NK-92 (cell line): ENCODE measurements around the gene TBC1D12.
"Not testable (repeated sequence)": the region's sequence is repeated elsewhere in the genome, so short reads cannot be mapped to it uniquely, and the experiment has no call there.

ENCODE experiments used
- DNase-seq: peaks from one replicate; lab custom pipeline; 2025; ENCODE audit not compliant: unreplicated experiment; lab: John Stamatoyannopoulos, UW

TBC1D12 gene

DNA sequence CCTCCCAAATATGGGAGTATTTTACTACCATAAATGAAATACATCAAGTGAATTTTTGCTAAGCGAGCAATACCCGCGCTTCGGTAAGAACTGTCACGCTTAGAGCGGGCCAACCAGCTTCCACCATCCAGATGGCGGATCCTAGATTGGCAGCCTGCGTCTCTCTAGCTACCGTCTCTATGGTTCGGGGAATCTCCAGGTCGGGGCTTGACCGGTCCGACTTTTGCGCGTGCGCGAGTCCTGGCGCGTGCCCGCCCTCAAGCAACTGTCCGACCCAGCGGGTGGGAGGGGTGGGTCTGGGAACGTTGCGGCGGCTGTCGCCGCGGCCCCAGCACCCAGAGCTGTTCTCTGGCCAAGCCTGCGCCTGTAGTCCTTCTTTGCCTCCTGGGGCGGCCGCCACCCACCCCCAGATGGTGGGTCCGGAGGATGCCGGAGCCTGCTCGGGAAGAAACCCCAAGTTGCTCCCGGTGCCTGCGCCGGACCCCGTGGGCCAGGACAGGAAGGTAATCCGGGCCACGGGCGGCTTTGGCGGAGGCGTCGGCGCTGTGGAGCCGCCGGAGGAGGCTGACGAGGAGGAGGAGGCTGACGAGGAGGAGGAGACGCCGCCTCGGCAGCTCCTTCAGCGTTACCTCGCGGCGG lies at the start of gene TBC1D12:
TBC1D12 (plus strand) TSS at position 338 of the 639 bp plus-strand sequence; CDS start at position 411, 73 bp downstream.
- DNase-seq, result no peak

- DNase-seq, result no peak
Observed at GRCh38 chr10:94353336-94353735, 49.0 kb upstream of the TBC1D12 start.

DNA sequence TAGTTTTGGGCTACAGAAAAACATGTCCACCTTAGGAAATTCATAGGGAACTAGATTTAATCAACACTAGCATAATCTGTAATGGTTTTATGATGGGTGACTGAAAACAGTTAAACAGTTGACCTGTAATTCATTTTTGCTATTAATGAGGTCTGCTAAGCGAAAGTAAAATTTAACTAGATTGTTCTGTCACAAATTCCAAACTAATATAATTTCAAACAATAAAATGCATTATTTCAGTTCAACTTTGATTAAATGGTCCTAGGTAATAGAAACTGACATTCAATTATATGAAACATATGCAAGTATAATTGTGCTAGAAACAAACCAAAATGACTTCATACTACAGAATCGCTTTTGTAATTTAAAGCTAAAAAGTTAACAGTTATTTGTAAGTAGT lies 46.5 kb upstream of the TBC1D12 start:
- DNase-seq, result no peak

- no peak for DNase-seq
Observed at GRCh38 chr10:94357193-94357592, 45.1 kb upstream of the TBC1D12 start.

GRCh38 chr10:94358480-94358879 lies 43.9 kb upstream of the TBC1D12 start:
- no peak for DNase-seq

DNA sequence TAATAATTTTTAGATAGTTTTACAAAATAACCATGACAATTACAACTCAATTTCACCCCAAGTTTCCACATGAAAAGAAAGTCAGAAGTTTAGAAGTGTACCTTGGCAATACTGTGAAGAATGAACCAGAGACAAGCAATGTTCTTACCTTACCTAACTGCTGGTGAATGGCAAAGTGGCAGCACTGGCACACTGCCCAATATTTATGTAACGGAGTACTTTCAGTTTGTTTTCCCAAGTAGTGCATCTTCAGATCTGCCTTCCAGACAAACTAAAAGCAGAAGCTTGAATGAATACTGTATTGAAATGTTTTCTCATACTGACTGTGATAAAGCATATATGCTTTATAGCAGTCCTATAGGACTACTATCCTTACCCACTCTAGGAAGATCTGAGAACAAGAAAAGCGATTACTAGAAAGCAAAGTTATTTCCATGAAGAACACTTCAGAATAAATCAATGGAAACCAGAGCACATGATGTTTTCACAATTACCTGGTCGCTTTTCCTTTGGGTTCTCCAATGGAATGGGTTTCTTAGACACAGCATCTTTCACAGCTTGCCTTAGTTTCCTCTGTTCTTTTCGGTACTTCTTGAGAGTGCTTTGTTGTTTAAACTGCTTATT lies 41.1 kb upstream of the TBC1D12 start:
- DNase-seq, result no peak

DNA sequence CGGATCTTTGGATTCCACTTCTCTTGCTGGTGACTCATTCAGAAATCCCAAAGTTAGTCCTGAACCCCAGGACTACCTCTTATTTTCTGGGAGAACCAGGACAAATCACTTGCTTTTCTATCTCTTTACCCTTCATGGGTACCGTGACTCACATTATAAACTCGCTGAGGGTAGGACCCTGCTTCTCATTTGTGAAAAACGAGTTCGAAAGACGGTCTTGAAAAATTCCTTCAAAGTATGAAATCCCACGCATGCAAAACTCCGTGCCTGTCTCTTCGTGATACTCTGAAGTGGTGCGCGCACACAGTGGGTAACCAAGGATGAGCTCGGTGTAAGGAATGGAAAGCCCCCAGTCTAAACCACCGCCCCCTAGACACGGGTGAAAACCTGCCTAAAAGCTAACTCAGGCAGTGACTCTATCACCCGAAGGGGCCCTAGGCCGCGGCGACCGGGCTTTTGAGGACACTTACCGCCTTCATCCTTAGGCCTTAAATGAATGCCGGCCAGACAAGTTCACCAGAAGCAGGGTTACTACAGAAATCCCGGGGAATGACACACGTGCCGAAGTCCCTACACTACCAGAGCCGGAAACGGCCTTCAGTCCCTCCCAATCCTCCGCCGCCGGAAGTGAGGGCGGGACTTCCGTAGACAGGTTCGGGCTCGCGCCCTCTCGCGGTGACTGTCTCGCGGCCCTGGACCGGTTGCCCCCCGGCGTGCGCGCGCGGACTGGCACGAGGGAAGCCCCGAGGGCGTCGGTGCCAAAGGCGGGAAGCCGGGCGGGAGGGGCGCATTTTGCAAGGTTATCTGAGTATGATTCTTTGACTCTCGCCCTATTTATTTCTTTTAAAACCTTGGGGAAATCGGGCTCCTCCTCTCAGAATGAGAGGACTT lies 39.7 kb upstream of the TBC1D12 start, which contains the start of gene NOC3L:
NOC3L (minus strand) TSS at position 580 of the 891 bp plus-strand sequence; CDS start at position 479, 101 bp downstream.
- DNase-seq, result peak; percentile 58

DNA sequence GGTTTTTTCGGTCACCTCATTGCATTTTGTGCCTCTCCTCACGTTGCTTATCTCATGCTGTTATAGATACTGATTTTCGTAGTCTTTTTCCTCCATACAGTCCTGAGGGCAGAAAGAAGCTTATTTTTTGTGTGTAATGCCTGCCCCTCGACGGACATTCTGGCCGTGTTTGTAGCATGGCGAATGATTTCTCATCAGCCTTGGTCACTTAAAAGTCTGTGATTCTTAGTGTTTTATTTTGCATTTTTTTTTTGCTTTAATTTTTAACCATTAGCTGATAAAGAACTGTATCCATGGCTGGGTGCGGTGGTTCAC lies 39.1 kb upstream of the TBC1D12 start:
- no peak for DNase-seq

- no peak for DNase-seq
Observed at GRCh38 chr10:94364482-94364881, 37.9 kb upstream of the TBC1D12 start.

DNA sequence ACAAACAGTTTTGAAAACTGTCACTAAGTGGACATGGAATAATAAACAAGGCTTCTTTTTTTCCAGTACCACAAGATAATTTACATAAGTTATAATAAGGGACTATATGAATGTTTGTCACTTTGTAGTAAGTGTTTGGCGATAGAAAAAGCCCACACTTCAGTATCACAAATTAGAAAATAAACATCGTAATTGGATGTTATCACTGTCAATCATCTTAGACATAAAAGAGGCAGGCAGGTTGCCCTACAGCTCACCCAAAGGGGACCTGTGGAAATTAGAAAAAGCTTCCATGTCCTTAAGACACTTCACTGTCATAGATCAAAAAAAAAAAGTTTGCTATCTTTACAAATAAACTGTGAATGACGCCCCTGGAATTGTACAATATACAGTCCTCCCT lies 36.0 kb upstream of the TBC1D12 start:
- DNase-seq, result no peak

- no peak for DNase-seq
Observed at GRCh38 chr10:94370501-94370900, 31.8 kb upstream of the TBC1D12 start.

DNA sequence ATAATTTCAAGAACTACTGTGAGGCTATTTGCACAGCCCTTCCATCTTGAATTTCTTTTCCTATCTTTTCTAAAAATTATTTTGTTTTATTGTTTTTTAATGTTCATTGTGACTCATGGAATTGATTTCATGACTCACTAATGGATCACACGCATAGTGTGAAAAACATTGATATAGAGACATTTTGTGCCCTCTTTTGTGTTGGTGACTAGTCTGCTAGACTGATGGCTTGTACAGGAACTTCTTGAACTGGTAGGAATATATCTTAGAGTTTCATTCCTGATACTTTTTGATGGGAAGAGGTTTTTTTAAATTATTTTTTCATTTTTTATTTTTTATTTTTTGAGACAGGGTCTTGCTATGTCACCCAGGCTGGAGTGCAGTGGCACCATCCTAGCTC lies 27.0 kb upstream of the TBC1D12 start:
- no peak for DNase-seq

DNA sequence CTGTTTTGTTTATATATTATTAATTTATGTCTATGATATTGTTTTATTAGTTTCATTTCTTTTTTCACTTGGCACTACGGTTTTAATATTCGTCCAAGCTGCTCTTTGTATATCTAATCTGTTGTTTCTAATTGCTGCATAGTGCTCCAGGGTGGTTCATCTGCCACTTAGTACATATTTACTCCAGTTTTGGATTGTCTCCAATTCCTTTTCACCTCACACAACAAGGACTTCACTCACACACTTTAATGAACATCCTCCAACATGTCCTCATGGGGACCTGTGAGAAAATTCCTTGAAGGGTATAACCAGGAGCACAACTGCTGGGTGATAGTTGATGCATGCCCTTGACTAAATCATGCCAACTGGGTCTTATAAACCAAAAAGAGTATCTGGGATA lies 25.5 kb upstream of the TBC1D12 start:
- DNase-seq, result no peak

GRCh38 chr10:94383530-94383929 lies 18.8 kb upstream of the TBC1D12 start:
- no peak for DNase-seq

DNA sequence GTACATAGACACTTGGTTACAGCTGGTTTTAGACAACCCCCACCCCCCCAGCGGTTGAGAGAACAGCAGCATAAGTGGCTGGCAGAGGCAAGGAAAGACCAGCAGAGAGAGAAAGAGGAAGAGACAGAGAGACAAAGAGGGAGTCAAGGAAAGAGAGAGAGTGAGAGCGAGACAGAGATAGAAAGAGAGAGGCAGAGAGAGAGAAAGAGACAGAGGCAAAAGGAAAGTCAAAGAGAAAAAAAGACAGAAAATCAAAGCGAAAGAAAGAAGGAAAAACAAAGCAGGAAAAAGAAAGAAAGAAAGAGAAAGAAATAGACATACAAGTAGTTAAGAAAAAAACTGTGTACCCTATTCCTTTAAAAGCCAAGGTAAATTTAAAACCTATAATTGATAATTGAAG lies 16.6 kb upstream of the TBC1D12 start:
- DNase-seq, result not testable (repeated sequence)

DNA sequence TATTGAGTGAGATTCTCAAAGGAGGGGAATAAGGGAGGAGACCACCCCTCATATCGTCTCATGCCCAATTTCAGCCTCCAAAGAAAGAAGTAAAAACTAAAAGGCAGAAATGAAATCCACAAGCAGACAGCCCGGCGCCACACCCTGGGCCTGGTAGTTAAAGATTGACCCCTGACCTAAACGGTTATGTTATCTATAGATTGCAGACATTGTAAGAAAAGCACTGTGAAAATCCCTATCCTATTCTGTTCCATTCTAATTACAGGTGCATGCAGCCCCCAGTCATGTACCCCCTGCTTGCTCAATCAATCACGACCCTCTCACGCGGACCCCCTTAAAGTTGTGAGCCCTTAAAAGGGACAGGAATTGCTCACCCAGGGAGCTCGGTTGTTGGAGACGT lies 10.2 kb upstream of the TBC1D12 start:
- DNase-seq, result not testable (repeated sequence)

GRCh38 chr10:94397549-94398370 lies 4.6 kb upstream of the TBC1D12 start:
- no peak for DNase-seq

GRCh38 chr10:94398762-94399161 lies 3.6 kb upstream of the TBC1D12 start:
- no peak for DNase-seq

DNA sequence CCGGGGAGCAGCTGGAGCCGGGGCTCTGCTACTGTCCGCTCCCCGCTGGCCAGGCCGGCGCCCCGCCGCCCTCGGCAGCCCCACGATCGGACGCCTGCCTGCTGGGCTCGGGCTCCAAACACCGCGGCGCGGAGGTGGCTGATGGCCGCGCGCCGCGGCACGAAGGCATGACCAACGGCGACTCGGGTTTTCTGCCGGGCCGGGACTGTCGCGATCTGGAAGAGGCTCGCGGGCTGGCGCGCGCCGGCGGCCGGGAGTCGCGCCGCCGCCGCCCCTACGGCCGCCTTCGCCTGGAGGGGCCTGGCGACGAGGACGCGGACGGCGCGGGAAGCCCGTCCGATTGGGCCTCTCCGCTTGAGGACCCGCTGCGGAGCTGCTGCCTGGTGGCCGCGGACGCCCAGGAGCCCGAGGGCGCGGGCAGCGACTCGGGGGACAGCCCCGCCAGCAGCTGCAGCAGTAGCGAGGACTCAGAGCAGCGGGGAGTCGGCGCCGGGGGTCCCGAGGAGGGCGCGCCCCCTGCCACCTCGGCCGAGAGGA lies 570 bp downstream of the TBC1D12 start:
- no peak for DNase-seq

- no peak for DNase-seq
Observed at GRCh38 chr10:94403380-94404213, 1.3 kb downstream of the TBC1D12 start.
